Measurements from ENCODE around the gene SCNN1A. TPM values are rescaled to one million over a fixed set of nuclear protein-coding genes. Genes with fewer than 3 reads are reported as not detected.

The SCNN1A gene
- total and polyA plus RNA-seq, 2 donors (not counting 1 experiment from before 2014, with no cell fraction given): 0.20 TPM; not detected in 1

DNA sequence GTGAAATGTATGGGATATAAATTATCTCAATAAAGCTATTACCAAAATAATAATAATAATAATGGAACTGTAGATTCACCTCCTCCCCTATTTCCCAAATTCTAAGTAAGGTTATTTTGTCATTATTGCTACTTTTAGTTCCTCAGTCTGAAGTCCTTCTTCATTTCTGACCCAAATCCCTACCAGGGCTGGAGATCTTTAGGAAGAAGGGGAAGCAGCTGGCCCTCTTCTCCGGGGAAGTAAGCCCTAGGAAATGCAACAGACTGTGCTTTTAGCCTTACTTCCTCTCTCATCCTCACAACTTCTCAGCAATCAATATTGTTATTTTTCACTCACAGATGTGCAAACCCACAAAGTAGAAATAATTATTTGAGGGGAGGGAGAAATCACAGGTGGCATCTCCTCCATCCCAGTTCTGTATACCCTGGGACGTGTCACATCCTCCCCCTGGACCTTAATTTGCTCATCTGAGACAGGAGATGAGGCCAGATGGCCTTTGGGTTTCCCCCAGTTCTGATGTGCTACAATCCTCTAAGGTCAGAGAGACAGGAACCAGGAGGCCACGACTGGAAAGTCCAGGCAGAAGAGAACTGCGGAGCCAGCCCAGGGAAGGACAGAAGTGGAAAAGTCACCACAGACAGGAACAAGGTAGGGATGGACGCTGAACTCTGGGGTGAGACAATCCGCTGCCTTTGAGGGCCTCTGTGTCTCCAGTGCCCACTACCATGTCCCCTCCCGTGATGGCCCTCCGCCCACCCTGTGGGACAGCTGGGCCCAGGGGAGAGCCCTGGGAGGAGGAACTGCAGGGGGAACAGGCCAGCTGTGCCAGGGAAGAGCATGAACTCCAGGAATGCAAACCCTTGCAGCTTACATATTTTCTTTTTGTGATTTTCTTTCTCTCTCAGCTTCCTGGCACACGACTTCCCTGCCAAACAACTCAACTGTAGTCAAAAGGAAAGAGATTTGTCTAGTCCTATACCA lies 22.9 kb downstream of the SCNN1A start:
- no peak overlapping the region for H2AFZ ChIP-seq (ENCODE audit: insufficient read depth, low read depth, low read length, poor library complexity, severe bottlenecking)
- peaks cover 0 to 4% of the 10 kb centered on the region in 2 donors for H3K4me1 ChIP-seq (ENCODE audit: control insufficient read depth in 2 of 2, insufficient read depth in 2 of 2, low read length in 2 of 2)
- peaks cover 0 to 48% (median 16%) of the 10 kb centered on the region in 4 experiments for H3K27me3 ChIP-seq (replicated peaks in 1 of 4; ENCODE audit: control extremely low read depth in 1 of 4, control insufficient read depth in 3 of 4, insufficient read depth in 4 of 4, low read length in 3 of 4)
- Mint-ChIP-seq H3K9me3 (ENCODE audit: insufficient read depth) (no peaks in the 10 kb centered on the region), H3K4me3 (no peak overlapping the region), H3K27me3 (peaks cover 69% of the 10 kb centered on the region), H3K27ac (no peak overlapping the region), H3K4me1 (no peaks in the 10 kb centered on the region)
- ChIA-PET POLR2A (no interaction called here), CTCF (no interaction called here)
- H3K36me3 ChIP-seq (replicated peaks in 1 of 2; ENCODE audit: control extremely low read depth in 1 of 2, control insufficient read depth in 1 of 2, extremely low read depth in 1 of 2, insufficient read depth in 2 of 2, low read length in 1 of 2): no peaks in the 10 kb centered on the region
- DNase-seq (no peak), ATAC-seq (ENCODE audit: low read depth) (no peak)
- no peak overlapping the region for H3K9ac ChIP-seq (ENCODE audit: low read length)
- TF ChIP-seq, protein P1, sequence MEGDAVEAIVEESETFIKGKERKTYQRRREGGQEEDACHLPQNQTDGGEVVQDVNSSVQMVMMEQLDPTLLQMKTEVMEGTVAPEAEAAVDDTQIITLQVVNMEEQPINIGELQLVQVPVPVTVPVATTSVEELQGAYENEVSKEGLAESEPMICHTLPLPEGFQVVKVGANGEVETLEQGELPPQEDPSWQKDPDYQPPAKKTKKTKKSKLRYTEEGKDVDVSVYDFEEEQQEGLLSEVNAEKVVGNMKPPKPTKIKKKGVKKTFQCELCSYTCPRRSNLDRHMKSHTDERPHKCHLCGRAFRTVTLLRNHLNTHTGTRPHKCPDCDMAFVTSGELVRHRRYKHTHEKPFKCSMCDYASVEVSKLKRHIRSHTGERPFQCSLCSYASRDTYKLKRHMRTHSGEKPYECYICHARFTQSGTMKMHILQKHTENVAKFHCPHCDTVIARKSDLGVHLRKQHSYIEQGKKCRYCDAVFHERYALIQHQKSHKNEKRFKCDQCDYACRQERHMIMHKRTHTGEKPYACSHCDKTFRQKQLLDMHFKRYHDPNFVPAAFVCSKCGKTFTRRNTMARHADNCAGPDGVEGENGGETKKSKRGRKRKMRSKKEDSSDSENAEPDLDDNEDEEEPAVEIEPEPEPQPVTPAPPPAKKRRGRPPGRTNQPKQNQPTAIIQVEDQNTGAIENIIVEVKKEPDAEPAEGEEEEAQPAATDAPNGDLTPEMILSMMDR (IDR thresholded peaks at IDR 0.05): no peak
- TF ChIP-seq EZH2 (IDR thresholded peaks at IDR 0.05; ENCODE audit: borderline replicate concordance, insufficient read depth, low read depth, low read length, poor library complexity, severe bottlenecking): no peak
- no peak overlapping the region for H3K4me2 ChIP-seq (replicated peaks; ENCODE audit: low read depth, low read length, poor library complexity, severe bottlenecking)
- 33% methylated on average over 7 of the region's 9 CpGs for WGBS (ENCODE audit: insufficient coverage)
- no peak overlapping the region for H3K27ac ChIP-seq (ENCODE audit: low read length in 2 of 2)
- no peaks in the 10 kb centered on the region for H4K20me1 ChIP-seq (ENCODE audit: control insufficient read depth, insufficient read depth, low read length, poor library complexity, severe bottlenecking)
- intact Hi-C loops (cut with micrococcal nuclease): no loop called here
- no peaks in the 10 kb centered on the region for H3K79me2 ChIP-seq (ENCODE audit: control insufficient read depth, insufficient read depth, low read length)
- peaks cover 0 to 4% (median 0%) of the 10 kb centered on the region in 3 donors for H3K9me3 ChIP-seq (ENCODE audit: control extremely low read depth in 1 of 3, control insufficient read depth in 2 of 3, insufficient read depth in 1 of 3, low read length in 2 of 3)
- H3K4me3 ChIP-seq (ENCODE audit: control extremely low read depth in 1 of 5, extremely low read depth in 1 of 5, insufficient read depth in 1 of 5, low read depth in 2 of 5, low read length in 4 of 5): no peak overlapping the region

DNA sequence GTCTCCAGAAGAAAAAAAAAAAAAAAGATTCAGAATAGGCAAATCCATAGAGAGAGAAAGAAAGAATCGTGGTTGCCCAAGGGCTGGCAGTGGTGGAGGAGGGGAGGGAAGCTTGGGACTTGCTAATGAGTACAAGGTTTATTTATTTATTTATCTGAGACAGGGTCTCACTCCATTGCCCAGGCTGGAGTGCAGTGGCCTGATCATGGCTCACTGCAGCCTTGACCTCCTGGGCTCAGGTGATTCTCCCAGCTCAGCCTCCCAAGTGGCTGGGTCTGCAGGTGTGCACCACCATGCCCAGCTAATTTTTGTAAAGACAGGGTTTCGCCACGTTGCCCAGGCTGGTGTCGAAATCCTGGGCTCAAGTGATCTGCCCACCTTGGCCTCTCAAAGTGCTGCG lies 23.7 kb downstream of the SCNN1A start:
- intact Hi-C loops (cut with micrococcal nuclease): no loop called here
- H3K36me3 ChIP-seq (replicated peaks in 1 of 2; ENCODE audit: control extremely low read depth in 1 of 2, control insufficient read depth in 1 of 2, extremely low read depth in 1 of 2, insufficient read depth in 2 of 2, low read length in 1 of 2): no peaks in the 10 kb centered on the region
- WGBS (ENCODE audit: insufficient coverage): 69% methylated on average over 3 of the region's 5 CpGs
- H3K4me2 ChIP-seq (replicated peaks; ENCODE audit: low read depth, low read length, poor library complexity, severe bottlenecking): no peak overlapping the region
- Mint-ChIP-seq H3K9me3 (ENCODE audit: insufficient read depth) (no peaks in the 10 kb centered on the region), H3K27ac (no peak overlapping the region), H3K4me3 (no peak overlapping the region), H3K27me3 (peaks cover 69% of the 10 kb centered on the region), H3K4me1 (no peaks in the 10 kb centered on the region)
- DNase-seq: no peak
- H3K27me3 ChIP-seq (replicated peaks in 1 of 4; ENCODE audit: control extremely low read depth in 1 of 4, control insufficient read depth in 3 of 4, insufficient read depth in 4 of 4, low read length in 3 of 4): peaks cover 0 to 53% (median 18%) of the 10 kb centered on the region in 4 experiments
- H4K20me1 ChIP-seq (ENCODE audit: control insufficient read depth, insufficient read depth, low read length, poor library complexity, severe bottlenecking): no peaks in the 10 kb centered on the region
- ChIA-PET POLR2A (no interaction called here), CTCF (no interaction called here)
- H3K79me2 ChIP-seq (ENCODE audit: control insufficient read depth, insufficient read depth, low read length): no peaks in the 10 kb centered on the region
- no peak overlapping the region for H3K4me3 ChIP-seq (ENCODE audit: control extremely low read depth in 1 of 5, extremely low read depth in 1 of 5, insufficient read depth in 1 of 5, low read depth in 2 of 5, low read length in 4 of 5)
- H2AFZ ChIP-seq (ENCODE audit: insufficient read depth, low read depth, low read length, poor library complexity, severe bottlenecking): no peak overlapping the region
- ATAC-seq (ENCODE audit: low read depth): no peak
- TF ChIP-seq, protein P1 (IDR thresholded peaks at IDR 0.05): no peak
- no peak overlapping the region for H3K27ac ChIP-seq (ENCODE audit: low read length in 2 of 2)
- H3K4me1 ChIP-seq (ENCODE audit: control insufficient read depth in 2 of 2, insufficient read depth in 2 of 2, low read length in 2 of 2): peaks cover 0 to 4% of the 10 kb centered on the region in 2 donors
- H3K9me3 ChIP-seq (ENCODE audit: control extremely low read depth in 1 of 3, control insufficient read depth in 2 of 3, insufficient read depth in 1 of 3, low read length in 2 of 3): peaks cover 0 to 12% (median 3%) of the 10 kb centered on the region in 3 donors
- H3K9ac ChIP-seq (ENCODE audit: low read length): no peak overlapping the region

Data from B cell (primary cell).